ENCODE measurements around the gene YWHAQ.
A peak's percentile ranks its signal among the peaks of the same experiment; 100 is the strongest.
"Not testable (repeated sequence)": the region's sequence is repeated elsewhere in the genome, so short reads cannot be mapped to it uniquely, and the experiment has no call there.

The YWHAQ gene

DNA sequence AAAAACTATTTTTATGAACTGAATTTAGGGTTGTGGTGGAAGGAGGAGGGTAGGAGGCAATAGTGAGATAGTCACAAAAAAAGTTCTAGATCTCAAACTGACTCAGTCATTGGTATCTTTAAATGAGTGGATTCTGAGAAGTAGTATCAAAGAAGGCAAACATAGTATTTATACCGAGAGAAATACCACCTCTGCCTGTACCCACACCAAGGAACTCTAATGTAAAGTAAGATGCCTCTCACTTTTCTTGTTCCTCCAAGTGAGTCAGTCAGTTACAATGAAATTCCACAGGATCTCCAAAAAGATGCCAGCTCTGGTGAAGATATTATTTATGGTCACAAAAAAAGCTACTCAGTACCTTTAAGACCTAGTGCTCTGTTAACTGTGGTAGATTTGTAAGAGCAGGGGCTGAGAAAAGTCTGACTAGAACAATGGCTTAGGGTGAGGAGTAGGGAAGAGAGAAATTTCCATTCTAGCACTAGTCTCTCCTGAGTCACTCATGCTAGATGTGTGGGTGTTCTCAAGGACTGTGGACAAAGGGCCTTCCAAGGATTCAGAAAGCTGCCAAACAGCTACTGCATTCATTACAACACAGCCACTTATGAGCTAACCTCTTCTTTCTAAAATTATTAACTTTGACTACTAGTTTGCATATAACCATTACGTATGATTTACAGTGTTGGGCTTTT lies 36.3 kb downstream of the YWHAQ start:
- DNase-seq (ENCODE audit: low spot score), result no peak

DNA sequence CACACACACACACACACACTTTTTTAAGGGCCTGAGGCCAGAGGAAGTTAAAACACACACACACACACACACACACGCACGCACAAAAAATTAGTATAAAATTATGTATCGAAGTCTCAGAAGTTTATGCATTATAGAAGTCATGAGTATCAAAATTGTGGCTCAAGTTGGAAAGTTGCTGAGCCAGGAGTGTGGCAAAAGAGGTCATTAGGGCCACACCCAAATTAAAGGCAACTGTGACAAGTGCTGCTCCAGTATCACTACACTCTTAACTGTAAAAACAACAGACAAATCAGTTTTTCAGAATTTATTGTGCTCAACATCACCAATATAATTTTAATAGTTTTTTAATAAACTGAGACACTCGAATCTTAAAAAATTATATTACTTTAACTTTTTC lies 36.9 kb downstream of the YWHAQ start:
- DNase-seq (ENCODE audit: low spot score), result no peak

- no peak for DNase-seq (ENCODE audit: low spot score)
Observed at GRCh38 chr2:9592699-9593098, 38.1 kb downstream of the YWHAQ start.

DNA sequence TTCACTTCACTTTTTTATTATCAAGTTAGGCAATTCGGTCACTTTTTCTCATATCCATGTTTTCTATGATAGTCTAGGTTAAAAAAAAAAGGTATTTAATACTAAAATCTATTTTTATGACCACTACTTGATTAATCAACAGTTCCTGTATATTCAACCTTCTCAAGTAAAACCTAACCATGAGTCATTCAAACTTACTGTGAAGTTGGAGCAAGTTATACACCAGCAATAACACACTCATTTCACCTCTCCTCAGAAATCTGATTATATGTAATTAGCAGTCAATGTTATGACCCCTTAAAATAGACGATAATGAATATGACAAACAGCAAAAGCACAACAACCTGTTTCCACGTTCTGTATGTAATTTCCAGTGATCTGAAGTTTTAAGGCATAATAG lies 40.2 kb downstream of the YWHAQ start:
- no peak for DNase-seq (ENCODE audit: low spot score)

- no peak for DNase-seq (ENCODE audit: low spot score)
Observed at GRCh38 chr2:9586465-9586864, 44.3 kb downstream of the YWHAQ start.

- no peak for DNase-seq (ENCODE audit: low spot score)
Observed at GRCh38 chr2:9585486-9585885, 45.3 kb downstream of the YWHAQ start.

- DNase-seq (ENCODE audit: low spot score), result not testable (repeated sequence)
Observed at GRCh38 chr2:9584902-9585301, 45.9 kb downstream of the YWHAQ start.

- no peak for DNase-seq (ENCODE audit: low spot score)
Observed at GRCh38 chr2:9582624-9583023, 48.2 kb downstream of the YWHAQ start.

DNA sequence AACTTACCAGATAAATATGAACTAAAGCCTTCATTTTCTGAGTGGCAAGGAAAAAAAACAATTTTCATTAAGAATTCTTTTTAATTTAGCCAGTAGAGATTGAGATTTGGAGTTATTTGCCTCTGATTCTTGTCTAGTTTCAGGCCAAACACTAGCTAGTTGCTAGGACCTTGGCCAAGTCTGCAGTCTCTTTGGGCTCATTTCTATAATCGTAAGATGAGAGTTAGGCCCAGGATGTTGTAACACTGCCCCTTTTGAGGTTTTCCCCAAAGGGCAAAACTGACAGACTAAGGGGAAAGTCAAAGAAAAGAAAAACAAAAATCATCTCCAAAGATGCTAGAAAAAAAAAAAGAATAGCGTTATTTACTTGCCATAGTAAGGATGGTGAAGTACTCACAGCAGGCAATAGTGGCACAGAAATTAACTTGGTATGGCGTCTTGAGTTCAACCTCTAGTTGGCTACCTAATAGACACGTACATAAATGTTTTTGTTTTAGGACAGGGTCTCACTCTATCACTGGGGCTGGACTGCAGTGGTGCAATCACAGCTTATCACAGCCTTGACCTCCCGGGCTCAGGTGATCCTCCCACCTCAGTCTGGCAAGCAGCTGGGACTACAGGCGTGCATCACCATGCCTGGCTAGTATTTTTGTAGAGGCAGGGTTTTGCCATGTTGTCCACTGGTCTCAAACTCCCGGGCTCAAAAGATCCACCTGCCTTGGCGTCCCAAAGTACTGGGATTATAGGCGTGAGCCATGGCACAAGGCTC lies 52.1 kb downstream of the YWHAQ start:
- no peak for DNase-seq (ENCODE audit: low spot score)

- DNase-seq (ENCODE audit: low spot score), result no peak
Observed at GRCh38 chr2:9574331-9574730, 56.5 kb downstream of the YWHAQ start.

GRCh38 chr2:9573840-9574239 lies 57.0 kb downstream of the YWHAQ start:
- no peak for DNase-seq (ENCODE audit: low spot score)

- DNase-seq (ENCODE audit: low spot score), result no peak
Observed at GRCh38 chr2:9573013-9573720, 57.6 kb downstream of the YWHAQ start.

- no peak for DNase-seq (ENCODE audit: low spot score)
Observed at GRCh38 chr2:9570182-9571060, 60.4 kb downstream of the YWHAQ start.

DNA sequence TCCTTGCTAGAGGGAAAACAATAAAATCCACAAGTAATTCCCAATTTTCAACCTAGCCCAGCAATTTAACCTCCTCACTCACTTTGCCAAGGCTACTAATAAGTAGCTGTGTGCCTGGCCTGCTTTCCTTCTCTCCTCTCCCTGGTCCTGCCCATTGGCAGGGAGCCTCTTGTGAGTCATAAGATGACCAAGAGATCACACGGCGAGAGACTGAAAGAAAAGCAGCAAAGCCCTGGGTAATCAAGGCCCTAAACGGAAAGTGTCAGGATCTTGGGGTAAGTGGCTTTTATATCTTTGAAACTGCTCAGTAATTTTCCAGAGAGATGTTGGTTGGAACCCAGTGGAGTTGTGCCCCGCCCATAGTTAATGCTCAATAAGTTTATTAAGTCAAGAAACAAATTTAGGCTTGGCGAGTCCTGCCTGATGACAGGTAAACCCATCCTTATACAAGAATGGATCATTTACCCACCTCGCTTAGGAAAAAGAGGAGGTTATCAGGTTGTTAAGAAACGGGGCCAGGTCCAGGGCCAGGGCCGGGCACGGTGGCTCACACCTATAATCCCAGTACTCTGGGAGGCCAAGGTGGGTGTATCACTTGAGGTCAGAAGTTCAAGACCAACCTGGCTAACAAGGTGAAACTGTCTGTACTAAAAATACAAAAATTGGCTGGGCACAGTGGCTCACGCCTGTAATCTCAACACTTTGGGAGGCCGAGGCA lies 65.2 kb downstream of the YWHAQ start:
- no peak for DNase-seq (ENCODE audit: low spot score)

DNA sequence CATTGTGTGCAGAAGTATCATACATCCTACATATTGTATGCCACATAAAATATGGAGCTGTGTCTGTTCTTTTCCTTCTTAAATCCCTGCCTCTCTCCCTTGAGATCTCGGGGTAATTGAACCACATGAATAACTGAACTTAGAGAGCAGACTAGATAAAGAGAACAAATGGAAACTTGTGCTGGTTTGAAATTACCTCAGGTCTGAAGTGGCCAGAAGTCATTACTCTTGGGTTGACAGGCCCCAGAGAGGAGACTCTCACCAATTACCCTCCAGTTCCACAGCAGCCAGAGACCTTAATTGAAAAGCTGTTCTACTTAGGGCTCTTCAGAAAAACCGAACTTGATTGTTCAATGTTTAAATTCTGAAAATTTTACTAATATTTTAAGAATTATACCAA lies 70.2 kb downstream of the YWHAQ start:
- no peak for DNase-seq (ENCODE audit: low spot score)

DNA sequence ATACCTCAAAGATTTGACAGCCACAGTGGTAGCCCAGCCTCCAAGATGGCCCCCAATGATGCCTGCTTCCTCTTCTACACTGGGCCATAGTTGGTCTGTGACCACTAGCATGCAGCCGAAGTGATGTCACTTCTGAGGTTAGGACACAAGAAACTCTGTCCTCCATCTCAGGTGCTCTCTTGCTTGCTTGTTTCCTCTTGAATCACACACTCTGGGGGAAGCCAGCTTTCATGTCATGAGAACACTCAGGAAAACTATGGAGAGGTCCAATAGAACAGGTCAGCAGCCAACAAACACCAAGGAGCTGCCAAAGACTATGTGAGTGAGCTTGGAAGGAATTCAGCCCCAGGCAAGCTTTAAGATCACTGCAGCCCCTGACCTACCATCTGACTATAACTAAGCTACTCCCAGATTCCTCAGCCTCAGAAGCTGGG lies 71.8 kb downstream of the YWHAQ start:
- no peak for DNase-seq (ENCODE audit: low spot score)

DNA sequence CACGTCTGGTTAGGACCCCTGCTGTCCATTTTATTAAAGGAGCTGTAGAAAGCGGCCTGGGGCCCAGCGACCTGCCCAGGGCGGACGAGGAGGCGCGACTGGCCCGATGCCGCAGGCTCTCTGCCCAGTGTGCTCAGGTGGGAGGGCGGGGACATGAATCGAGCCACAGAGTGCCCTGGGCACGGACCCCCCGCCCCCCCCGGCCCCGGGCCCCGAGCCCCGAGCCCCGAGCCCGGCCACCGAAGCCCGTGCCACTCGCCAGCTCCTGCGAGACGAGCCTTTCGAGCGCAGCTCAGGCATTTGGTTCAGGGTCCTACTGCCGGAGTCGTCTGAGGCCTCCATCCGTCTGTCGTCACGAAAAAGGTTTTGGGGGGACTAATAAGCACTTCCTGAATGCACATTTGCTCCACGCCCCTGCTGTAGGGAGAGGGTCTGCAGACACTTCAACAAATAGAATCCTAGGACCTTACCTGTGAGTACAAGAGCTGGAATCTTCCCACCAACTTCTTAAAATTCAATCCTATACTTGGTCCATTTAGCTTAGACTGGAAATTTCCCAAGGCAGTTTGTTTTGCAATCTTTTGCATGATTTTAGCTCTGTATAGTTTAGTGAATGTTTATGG lies 74.6 kb downstream of the YWHAQ start:
- DNase-seq (ENCODE audit: low spot score), result no peak

DNA sequence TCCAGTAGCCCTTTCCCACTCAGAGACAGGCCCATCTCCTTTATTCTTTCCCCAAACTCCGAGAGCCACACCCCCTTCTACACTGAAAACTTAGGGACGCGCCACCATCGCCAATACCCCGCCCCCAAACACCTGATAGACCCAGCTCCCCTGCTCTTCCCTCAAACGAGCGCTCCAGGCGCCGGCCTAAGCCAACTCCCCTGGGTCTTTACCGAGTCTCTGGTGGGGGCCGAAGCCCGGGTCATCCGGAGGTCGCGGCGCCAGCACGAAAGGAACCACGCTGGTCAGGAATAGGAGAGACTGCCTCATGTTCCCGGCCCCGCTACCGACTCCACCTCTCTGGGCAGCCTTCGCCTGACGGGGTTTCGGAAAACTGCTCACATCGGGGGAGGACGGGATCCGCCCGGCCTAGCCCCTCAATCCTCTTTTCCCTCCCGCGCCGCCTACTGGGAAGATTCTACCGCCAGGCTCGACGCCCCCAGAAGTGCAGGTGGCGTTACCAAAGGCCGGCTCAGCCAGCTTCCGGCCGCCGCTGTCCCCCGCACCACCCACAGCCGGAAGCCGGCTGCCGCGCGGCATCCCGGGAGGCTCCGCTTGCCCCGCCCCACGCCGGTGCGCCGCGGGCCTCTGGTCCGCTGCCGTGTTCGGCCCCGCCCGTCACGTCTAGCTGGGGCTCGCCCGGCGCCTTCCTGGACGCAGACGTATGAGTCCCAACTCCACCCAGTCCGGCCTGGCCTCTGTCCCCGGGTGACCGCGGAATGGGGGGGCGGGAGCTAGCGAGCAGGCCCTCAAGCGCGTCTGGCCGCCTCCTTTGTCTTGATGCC lies 75.3 kb downstream of the YWHAQ start, which contains the start of gene ADAM17:
ADAM17 (minus strand) TSS at position 534 of the 824 bp plus-strand sequence; CDS start at position 309, 225 bp downstream.
- peak; percentile 98 for DNase-seq (ENCODE audit: low spot score)

DNA sequence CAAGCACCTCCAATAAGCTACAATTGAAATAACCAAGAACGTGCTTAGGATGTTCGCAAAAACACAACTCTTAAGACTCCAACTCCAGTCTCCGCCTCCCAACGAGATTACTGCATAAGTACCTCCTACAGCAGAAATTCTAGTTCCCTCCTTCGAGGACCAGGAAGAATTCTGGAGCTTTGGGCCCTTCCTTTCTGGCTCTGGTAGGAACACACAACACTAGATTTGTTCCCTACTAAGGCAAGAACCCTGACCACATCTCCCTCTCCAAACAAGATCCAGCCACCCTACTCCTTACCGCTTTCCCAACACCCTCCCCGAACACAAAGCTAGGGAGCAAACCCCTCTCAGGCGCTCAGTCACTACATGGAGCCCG lies 75.9 kb downstream of the YWHAQ start:
- DNase-seq (ENCODE audit: low spot score), result peak; percentile 69

Data from left forelimb (tissue), 1 donor.